ENCODE results near the gene KLF11. TPM values are rescaled to one million over a fixed set of nuclear protein-coding genes. Genes with fewer than 3 reads are reported as not detected.

The KLF11 gene
- total and polyA plus RNA-seq, 9 of the 15 experiments (the other 6 are each of a cell fraction or from before 2014, with no cell fraction given) = 2.1 to 13.4 (median 6.5) TPM

DNA sequence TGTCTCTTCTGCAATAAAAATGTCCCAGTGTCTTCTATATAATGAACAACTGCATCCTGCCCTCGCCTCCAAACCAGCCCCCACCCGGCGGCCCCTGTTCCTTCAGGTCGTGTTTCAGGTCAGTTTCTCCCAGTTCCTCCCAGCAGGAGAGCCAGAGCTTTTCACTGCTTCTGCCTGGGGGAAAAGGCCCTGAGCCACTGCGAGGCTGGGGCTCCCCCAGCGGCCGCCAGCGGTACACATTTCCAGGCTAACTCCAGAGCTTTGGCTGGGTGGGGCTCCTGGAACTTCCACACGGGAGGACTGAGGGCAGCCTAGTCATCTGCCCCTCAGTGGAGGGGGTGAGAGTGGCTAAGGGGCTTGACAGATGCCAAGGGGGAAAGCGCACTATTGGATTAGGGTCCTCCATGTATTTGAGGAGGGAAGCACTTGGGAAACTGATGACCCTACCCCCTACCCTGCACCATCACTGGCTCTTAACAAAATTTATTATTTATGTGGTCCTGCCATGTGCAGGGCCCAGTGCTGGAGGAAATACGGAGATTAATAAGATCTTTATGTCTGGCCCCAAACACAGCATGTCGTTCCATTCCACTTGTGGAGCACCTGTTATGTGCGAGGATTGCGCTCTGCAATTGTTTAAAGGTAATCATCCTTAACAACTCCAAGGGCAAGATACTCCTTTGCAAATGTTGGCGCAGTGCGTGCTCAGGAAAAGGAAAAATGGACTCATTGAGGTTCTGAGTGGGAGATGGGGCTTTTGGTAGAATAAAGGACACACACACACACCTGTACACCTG lies 54.2 kb downstream of the KLF11 start (continued):
- TF ChIP-seq, protein P1, sequence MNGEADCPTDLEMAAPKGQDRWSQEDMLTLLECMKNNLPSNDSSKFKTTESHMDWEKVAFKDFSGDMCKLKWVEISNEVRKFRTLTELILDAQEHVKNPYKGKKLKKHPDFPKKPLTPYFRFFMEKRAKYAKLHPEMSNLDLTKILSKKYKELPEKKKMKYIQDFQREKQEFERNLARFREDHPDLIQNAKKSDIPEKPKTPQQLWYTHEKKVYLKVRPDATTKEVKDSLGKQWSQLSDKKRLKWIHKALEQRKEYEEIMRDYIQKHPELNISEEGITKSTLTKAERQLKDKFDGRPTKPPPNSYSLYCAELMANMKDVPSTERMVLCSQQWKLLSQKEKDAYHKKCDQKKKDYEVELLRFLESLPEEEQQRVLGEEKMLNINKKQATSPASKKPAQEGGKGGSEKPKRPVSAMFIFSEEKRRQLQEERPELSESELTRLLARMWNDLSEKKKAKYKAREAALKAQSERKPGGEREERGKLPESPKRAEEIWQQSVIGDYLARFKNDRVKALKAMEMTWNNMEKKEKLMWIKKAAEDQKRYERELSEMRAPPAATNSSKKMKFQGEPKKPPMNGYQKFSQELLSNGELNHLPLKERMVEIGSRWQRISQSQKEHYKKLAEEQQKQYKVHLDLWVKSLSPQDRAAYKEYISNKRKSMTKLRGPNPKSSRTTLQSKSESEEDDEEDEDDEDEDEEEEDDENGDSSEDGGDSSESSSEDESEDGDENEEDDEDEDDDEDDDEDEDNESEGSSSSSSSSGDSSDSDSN (IDR thresholded peaks at IDR 0.05; ENCODE audit: borderline replicate concordance in 1 of 2, low read depth in 2 of 2, low read length in 2 of 2) = 0 out of 4 replicates have a peak, but pooled peaks of 1 of the 2 experiments have one; percentile 55
- TF ChIP-seq, protein P2, sequence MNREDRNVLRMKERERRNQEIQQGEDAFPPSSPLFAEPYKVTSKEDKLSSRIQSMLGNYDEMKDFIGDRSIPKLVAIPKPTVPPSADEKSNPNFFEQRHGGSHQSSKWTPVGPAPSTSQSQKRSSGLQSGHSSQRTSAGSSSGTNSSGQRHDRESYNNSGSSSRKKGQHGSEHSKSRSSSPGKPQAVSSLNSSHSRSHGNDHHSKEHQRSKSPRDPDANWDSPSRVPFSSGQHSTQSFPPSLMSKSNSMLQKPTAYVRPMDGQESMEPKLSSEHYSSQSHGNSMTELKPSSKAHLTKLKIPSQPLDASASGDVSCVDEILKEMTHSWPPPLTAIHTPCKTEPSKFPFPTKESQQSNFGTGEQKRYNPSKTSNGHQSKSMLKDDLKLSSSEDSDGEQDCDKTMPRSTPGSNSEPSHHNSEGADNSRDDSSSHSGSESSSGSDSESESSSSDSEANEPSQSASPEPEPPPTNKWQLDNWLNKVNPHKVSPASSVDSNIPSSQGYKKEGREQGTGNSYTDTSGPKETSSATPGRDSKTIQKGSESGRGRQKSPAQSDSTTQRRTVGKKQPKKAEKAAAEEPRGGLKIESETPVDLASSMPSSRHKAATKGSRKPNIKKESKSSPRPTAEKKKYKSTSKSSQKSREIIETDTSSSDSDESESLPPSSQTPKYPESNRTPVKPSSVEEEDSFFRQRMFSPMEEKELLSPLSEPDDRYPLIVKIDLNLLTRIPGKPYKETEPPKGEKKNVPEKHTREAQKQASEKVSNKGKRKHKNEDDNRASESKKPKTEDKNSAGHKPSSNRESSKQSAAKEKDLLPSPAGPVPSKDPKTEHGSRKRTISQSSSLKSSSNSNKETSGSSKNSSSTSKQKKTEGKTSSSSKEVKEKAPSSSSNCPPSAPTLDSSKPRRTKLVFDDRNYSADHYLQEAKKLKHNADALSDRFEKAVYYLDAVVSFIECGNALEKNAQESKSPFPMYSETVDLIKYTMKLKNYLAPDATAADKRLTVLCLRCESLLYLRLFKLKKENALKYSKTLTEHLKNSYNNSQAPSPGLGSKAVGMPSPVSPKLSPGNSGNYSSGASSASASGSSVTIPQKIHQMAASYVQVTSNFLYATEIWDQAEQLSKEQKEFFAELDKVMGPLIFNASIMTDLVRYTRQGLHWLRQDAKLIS (CRISPR knock-in tag; IDR thresholded peaks at IDR 0.05) = 0 out of 2 replicates have a peak, but pooled peaks have one; percentile 28
- TF ChIP-seq ATF7 (IDR thresholded peaks at IDR 0.05) = peak; percentile 38; the same call in 1 of the 2 replicates
- TF ChIP-seq, protein P3, sequence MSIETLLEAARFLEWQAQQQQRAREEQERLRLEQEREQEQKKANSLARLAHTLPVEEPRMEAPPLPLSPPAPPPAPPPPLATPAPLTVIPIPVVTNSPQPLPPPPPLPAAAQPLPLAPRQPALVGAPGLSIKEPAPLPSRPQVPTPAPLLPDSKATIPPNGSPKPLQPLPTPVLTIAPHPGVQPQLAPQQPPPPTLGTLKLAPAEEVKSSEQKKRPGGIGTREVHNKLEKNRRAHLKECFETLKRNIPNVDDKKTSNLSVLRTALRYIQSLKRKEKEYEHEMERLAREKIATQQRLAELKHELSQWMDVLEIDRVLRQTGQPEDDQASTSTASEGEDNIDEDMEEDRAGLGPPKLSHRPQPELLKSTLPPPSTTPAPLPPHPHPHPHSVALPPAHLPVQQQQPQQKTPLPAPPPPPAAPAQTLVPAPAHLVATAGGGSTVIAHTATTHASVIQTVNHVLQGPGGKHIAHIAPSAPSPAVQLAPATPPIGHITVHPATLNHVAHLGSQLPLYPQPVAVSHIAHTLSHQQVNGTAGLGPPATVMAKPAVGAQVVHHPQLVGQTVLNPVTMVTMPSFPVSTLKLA (conservative IDR thresholded peaks at IDR 0.05) = 0 out of 4 replicates have a peak, but pooled peaks of 1 of the 2 experiments have one; percentile 20
- no peak for TF ChIP-seq ZNF143 (CRISPR knock-in tag; IDR thresholded peaks at IDR 0.05)
- peak; percentile 59; the same call in 1 of the 2 replicates for TF ChIP-seq SPI1 (IDR thresholded peaks at IDR 0.05; ENCODE audit: borderline replicate concordance, low read depth, low read length)
- TF ChIP-seq, protein P4, sequence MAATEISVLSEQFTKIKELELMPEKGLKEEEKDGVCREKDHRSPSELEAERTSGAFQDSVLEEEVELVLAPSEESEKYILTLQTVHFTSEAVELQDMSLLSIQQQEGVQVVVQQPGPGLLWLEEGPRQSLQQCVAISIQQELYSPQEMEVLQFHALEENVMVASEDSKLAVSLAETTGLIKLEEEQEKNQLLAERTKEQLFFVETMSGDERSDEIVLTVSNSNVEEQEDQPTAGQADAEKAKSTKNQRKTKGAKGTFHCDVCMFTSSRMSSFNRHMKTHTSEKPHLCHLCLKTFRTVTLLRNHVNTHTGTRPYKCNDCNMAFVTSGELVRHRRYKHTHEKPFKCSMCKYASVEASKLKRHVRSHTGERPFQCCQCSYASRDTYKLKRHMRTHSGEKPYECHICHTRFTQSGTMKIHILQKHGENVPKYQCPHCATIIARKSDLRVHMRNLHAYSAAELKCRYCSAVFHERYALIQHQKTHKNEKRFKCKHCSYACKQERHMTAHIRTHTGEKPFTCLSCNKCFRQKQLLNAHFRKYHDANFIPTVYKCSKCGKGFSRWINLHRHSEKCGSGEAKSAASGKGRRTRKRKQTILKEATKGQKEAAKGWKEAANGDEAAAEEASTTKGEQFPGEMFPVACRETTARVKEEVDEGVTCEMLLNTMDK (IDR thresholded peaks at IDR 0.05; ENCODE audit: borderline replicate concordance, insufficient read depth, low read depth, low read length, poor library complexity, severe bottlenecking) = peak; percentile 34
- peak; percentile 19; the same call in 1 of the 2 replicates for TF ChIP-seq ZNF263 (CRISPR knock-in tag; IDR thresholded peaks at IDR 0.05; ENCODE audit: borderline replicate concordance)
